Nephron progenitor cell (in vitro differentiated cells): Measurements from ENCODE around the gene FLAD1.

ENCODE experiments used
- DNase-seq: peaks from one replicate; pipeline ENCODE4 v3.0.0; 2021
- H3K27ac Mint-ChIP-seq: 2 replicates; pipeline ENCODE4 v1.8.0; 2021; ENCODE audit warnings: mild to moderate bottlenecking, moderate library complexity, mixed read lengths
- H3K27me3 Mint-ChIP-seq: 2 replicates; pipeline ENCODE4 v1.8.0; 2021; ENCODE audit warnings: mild to moderate bottlenecking, low read depth, mixed read lengths; ENCODE audit not compliant: poor library complexity
- H3K36me3 Mint-ChIP-seq: 2 replicates; pipeline ENCODE4 v1.8.0; 2021; ENCODE audit warnings: low read depth, mixed read lengths
- H3K4me1 Mint-ChIP-seq: 2 replicates; pipeline ENCODE4 v1.8.0; 2021; ENCODE audit warnings: mixed read lengths
- H3K4me3 Mint-ChIP-seq: 2 replicates; pipeline ENCODE4 v1.8.0; 2021; ENCODE audit warnings: mild to moderate bottlenecking, moderate library complexity, mixed read lengths
- H3K9me3 Mint-ChIP-seq: 2 replicates; pipeline ENCODE4 v1.8.0; 2021; ENCODE audit warnings: mild to moderate bottlenecking, moderate library complexity, mixed read lengths
- TF ChIP-seq, protein P1 (sequence below): fragments of 200-600 bp; sonication (generic); IDR thresholded peaks from 2 replicates; pipeline ENCODE4 v1.5.0; 2021; ENCODE audit warnings: antibody characterized with exemption

The FLAD1 gene

DNA sequence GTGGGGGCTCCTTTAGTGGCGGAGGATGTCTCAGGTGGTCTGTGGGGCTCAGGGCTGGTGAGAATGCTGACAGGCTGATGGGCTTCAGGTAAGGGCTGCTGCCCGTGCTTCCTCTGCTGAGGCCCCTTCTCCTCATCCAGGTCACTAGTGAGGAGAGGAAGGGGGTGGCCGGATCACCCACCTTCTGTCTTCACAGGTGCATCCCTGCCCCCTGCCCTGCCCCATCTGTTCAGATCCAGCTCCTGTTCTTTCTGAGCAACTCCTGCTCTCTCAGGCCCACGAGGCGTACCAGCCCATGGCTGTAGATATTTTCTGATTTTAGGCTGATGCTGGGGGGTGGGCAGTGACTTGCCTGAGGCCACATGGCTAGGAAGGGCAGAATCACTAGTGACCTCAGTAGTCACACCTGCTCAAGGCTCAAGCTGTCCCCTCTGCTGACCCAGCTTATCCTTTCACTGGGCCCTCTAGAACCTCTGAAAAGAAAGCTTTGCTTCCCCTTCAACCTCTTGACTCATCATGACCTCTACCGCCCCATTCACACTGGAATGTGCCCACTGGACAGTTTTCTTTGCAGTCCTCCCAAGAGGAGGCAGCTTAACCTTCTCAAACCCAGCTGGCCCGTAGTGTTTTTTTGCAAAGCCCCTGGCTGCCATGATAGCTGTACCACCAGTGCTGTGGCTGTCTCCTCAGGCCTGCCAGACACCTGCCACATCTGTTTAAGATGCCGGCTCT lies 35.6 kb downstream of the FLAD1 start:
- no peaks in the 10 kb centered on the region for H3K9me3 Mint-ChIP-seq
- peak overlapping the region; percentile 33 for H3K27ac Mint-ChIP-seq
- no peak for DNase-seq
- no peaks in the 10 kb centered on the region for H3K36me3 Mint-ChIP-seq
- peaks cover 6% of the 10 kb centered on the region for H3K27me3 Mint-ChIP-seq
- H3K4me1 Mint-ChIP-seq: peaks cover 40% of the 10 kb centered on the region
- TF ChIP-seq, protein P1, sequence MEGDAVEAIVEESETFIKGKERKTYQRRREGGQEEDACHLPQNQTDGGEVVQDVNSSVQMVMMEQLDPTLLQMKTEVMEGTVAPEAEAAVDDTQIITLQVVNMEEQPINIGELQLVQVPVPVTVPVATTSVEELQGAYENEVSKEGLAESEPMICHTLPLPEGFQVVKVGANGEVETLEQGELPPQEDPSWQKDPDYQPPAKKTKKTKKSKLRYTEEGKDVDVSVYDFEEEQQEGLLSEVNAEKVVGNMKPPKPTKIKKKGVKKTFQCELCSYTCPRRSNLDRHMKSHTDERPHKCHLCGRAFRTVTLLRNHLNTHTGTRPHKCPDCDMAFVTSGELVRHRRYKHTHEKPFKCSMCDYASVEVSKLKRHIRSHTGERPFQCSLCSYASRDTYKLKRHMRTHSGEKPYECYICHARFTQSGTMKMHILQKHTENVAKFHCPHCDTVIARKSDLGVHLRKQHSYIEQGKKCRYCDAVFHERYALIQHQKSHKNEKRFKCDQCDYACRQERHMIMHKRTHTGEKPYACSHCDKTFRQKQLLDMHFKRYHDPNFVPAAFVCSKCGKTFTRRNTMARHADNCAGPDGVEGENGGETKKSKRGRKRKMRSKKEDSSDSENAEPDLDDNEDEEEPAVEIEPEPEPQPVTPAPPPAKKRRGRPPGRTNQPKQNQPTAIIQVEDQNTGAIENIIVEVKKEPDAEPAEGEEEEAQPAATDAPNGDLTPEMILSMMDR: no peak
- no peak overlapping the region for H3K4me3 Mint-ChIP-seq

DNA sequence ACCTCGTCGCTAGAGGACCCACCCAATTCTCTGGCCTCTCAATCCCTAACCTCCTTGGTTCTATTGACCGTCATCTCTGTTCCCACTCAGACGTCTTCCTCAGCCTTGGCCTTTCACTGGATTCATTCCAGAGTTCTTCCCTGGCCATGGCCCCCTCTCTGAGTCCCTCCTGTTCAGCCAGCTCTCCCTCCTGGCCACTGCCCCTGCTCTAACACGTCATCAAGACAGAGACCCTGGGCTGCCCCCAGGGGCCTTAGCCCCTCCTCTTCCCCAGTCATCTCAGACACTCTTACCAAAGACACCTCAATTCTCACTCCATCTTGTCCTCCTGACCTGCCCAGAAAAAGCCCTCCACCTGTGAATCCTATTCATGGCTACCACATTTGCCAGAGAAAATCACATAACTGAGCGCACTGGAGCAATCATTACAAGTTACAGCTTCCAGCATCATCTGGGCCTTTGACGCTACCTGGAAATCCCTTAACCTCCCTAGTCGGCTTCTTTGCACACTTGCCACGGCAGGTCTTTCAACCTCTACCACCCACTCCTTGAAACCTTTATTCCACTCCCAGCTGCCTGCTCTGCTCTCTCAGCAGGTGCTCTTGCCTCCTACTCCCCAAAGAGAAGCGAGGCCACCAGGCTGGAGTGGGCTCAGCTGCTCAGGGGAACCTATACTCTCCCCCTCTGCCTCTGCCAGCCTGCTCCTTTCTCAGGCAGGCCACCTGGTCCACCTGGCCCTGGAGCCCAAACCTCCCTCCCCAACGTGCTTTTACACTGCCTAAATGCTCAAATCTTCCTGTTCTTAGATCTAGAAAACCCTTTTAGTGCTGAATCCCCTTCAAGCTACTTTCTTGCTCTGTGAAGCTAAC lies 36.5 kb downstream of the FLAD1 start:
- H3K36me3 Mint-ChIP-seq: no peaks in the 10 kb centered on the region
- H3K4me1 Mint-ChIP-seq: peaks cover 40% of the 10 kb centered on the region
- TF ChIP-seq, protein P1: no peak
- no peaks in the 10 kb centered on the region for H3K9me3 Mint-ChIP-seq
- peaks cover 6% of the 10 kb centered on the region for H3K27me3 Mint-ChIP-seq
- no peak overlapping the region for H3K27ac Mint-ChIP-seq
- H3K4me3 Mint-ChIP-seq: peak overlapping the region; percentile 19
- DNase-seq: no peak

DNA sequence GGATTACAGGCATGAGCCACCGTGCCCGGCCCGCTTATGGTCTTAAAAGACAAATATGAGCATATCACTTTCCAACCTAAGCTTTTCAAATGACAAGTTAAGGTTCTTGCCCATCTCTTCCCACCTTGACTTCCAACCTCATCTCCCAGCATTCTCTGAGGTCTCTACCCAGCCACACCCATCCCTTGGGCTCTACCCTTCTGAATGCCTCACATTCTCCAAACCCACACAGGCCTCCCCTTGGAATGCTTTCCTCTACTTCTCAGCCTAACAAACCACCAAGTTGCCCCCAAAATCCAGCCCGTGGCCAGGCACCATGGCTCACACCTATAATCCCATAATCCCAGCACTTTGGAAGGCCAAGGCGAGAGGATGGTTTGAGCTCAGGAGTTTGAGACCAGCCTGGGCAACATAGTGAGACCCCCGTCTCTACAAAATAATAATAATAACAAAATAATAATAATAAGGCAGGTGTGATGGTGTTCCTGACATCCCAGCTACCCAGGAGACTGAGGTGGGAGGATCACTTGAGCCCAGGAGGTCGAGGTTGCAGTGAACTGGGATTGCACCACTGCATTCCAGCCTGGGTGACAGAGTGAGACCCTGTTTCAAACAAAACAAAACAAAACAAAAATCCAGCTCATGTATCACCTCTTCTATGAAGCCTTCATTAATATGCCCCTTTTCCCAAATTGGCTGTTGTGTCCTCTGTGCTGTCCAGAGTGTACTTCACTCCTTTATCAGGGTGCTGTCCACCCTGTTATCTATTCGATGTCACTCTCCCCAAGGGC lies 39.2 kb downstream of the FLAD1 start:
- no peak for DNase-seq
- H3K27me3 Mint-ChIP-seq: peaks cover 6% of the 10 kb centered on the region
- H3K4me1 Mint-ChIP-seq: peaks cover 30% of the 10 kb centered on the region
- TF ChIP-seq, protein P1: no peak
- no peak overlapping the region for H3K4me3 Mint-ChIP-seq
- no peaks in the 10 kb centered on the region for H3K36me3 Mint-ChIP-seq
- peak overlapping the region; percentile 69 for H3K27ac Mint-ChIP-seq
- no peaks in the 10 kb centered on the region for H3K9me3 Mint-ChIP-seq

GRCh38 chr1:155022927-155023236 lies 39.7 kb downstream of the FLAD1 start:
- no peak overlapping the region for H3K4me3 Mint-ChIP-seq
- H3K27me3 Mint-ChIP-seq: peaks cover 6% of the 10 kb centered on the region
- DNase-seq: no peak
- H3K36me3 Mint-ChIP-seq: no peaks in the 10 kb centered on the region
- no peaks in the 10 kb centered on the region for H3K9me3 Mint-ChIP-seq
- peaks cover 26% of the 10 kb centered on the region for H3K4me1 Mint-ChIP-seq
- H3K27ac Mint-ChIP-seq: no peak overlapping the region
- TF ChIP-seq, protein P1: no peak

- Mint-ChIP-seq H3K27me3 (peaks cover 6% of the 10 kb centered on the region), H3K4me1 (peaks cover 21% of the 10 kb centered on the region), H3K9me3 (no peaks in the 10 kb centered on the region), H3K4me3 (no peak overlapping the region), H3K27ac (no peak overlapping the region), H3K36me3 (no peaks in the 10 kb centered on the region)
- DNase-seq: no peak
- TF ChIP-seq, protein P1: no peak
These were observed 40.5 kb downstream of the FLAD1 start for GRCh38 chr1:155023627-155024026.
